GM19455 (cell line): Measurements from ENCODE around the gene METAP1.
"Not testable (repeated sequence)": the region's sequence is repeated elsewhere in the genome, so short reads cannot be mapped to it uniquely, and the experiment has no call there.

Experiments used
- ATAC-seq: cut with Tn5 transposase; IDR thresholded peaks from one replicate; pipeline ENCODE4 v1.9.1; 2021; ENCODE audit not compliant: unreplicated experiment

The METAP1 gene

GRCh38 chr4:98996765-98997068, 1.2 kb downstream of the METAP1 start:
- no peak for ATAC-seq

GRCh38 chr4:98997166-98997565, 1.6 kb downstream of the METAP1 start:
- ATAC-seq, result no peak

GRCh38 chr4:98998551-98998950, 3.0 kb downstream of the METAP1 start:
- ATAC-seq, result no peak

GRCh38 chr4:99002279-99002678, 6.8 kb downstream of the METAP1 start:
- ATAC-seq, result no peak

- ATAC-seq, result no peak
These were observed 12.5 kb downstream of the METAP1 start for GRCh38 chr4:99008051-99008450.

- ATAC-seq, result no peak
These were observed 16.4 kb downstream of the METAP1 start for GRCh38 chr4:99011910-99012309.

- ATAC-seq, result no peak
These were observed 17.9 kb downstream of the METAP1 start for GRCh38 chr4:99013402-99013843.

GRCh38 chr4:99013884-99014523, 18.5 kb downstream of the METAP1 start:
- no peak for ATAC-seq

GRCh38 chr4:99021386-99021785, 25.9 kb downstream of the METAP1 start:
- ATAC-seq, result no peak

- ATAC-seq, result no peak
These were observed 27.0 kb downstream of the METAP1 start for GRCh38 chr4:99022566-99022965.

- ATAC-seq, result not testable (repeated sequence)
These were observed 28.3 kb downstream of the METAP1 start for GRCh38 chr4:99023800-99024251.

- no peak for ATAC-seq
These were observed 29.2 kb downstream of the METAP1 start for GRCh38 chr4:99024481-99025275.

GRCh38 chr4:99025506-99025905, 30.0 kb downstream of the METAP1 start:
- ATAC-seq, result no peak

- no peak for ATAC-seq
These were observed 31.8 kb downstream of the METAP1 start for GRCh38 chr4:99027304-99027703.

- no peak for ATAC-seq
These were observed 32.7 kb downstream of the METAP1 start for GRCh38 chr4:99028187-99028586.

- peak; percentile 51 for ATAC-seq
These were observed 33.7 kb downstream of the METAP1 start for GRCh38 chr4:99029018-99029735.

GRCh38 chr4:99029852-99030251, 34.3 kb downstream of the METAP1 start:
- peak; percentile 28 for ATAC-seq

GRCh38 chr4:99033956-99034355, 38.4 kb downstream of the METAP1 start:
- no peak for ATAC-seq

- ATAC-seq, result no peak
These were observed 42.7 kb downstream of the METAP1 start for GRCh38 chr4:99038213-99038612.

GRCh38 chr4:99043346-99043745, 47.8 kb downstream of the METAP1 start:
- no peak for ATAC-seq

- no peak for ATAC-seq
These were observed 52.2 kb downstream of the METAP1 start for GRCh38 chr4:99047710-99048109.

GRCh38 chr4:99052902-99053301, 57.4 kb downstream of the METAP1 start:
- no peak for ATAC-seq
